Vagina (tissue), 2 donors: ENCODE results near the gene RASGRP2. TPM values are rescaled to one million over a fixed set of nuclear protein-coding genes. Genes with fewer than 3 reads are reported as not detected.

Experiments used
- DNase-seq, 2 donors: peaks; one replicate each; pipeline ENCODE4 v3.0.0-alpha.2; 2017; ENCODE audit errors: extremely low spot score in 2 of 2
- H3K27ac ChIP-seq: fragments of 200-600 bp; sonication (generic); one replicate; pipeline ENCODE4 v1.5.1; 2019
- H3K27me3 ChIP-seq: fragments of 200-600 bp; sonication (generic); one replicate; pipeline ENCODE4 v1.5.1; 2019
- H3K36me3 ChIP-seq, 2 donors: fragments of 200-600 bp; sonication (generic); one replicate each; pipeline ENCODE4 v1.5.1; 2017 to 2019
- H3K4me1 ChIP-seq: fragments of 200-600 bp; sonication (generic); one replicate; pipeline ENCODE4 v1.5.1; 2019
- H3K4me3 ChIP-seq, 2 donors: fragments of 200-600 bp; sonication (generic); 1 replicate in 1 of 2; 2 replicates in 1 of 2; pipeline ENCODE4 v1.5.1; 2016 to 2019
- H3K9me3 ChIP-seq: fragments of 200-600 bp; sonication (generic); one replicate; pipeline ENCODE4 v1.5.1; 2019
- CTCF ChIP-seq, 3 experiments: fragments of 450-650 bp in 2 of 3; fragments of 200-600 bp in 1 of 3; sonication (generic) in 1 of 3; IDR thresholded peaks; one replicate each; pipeline ENCODE4 v1.5.1; 2017 to 2019; ENCODE audit warnings: antibody characterized with exemption in 3 of 3, mild to moderate bottlenecking in 2 of 3, moderate library complexity in 2 of 3
- POLR2A ChIP-seq, 2 donors: fragments of 450-650 bp; IDR thresholded peaks; one replicate each; pipeline ENCODE4 v1.6.1; 2017; ENCODE audit warnings: antibody characterized with exemption in 2 of 2, mild to moderate bottlenecking in 2 of 2, moderate library complexity in 2 of 2
- POLR2AphosphoS5 ChIP-seq, 2 donors: sonication (generic); formaldehyde crosslinking; IDR thresholded peaks; one replicate each; pipeline ENCODE4 v1.9.0; 2017; ENCODE audit warnings: antibody characterized with exemption in 2 of 2, mild to moderate bottlenecking in 2 of 2, low read depth in 1 of 2; ENCODE audit not compliant: insufficient read depth in 1 of 2
- intact Hi-C: fragments of 100-400 bp; cut with DNase I; formaldehyde crosslinking; loops from one replicate; pipeline ENCODE4 v1.15.1; 2023
- total RNA-seq: library from RNA; depleted of rRNA; stranded (reverse); fragments of >200 nt; gene quantifications from one replicate; pipeline ENCODE4 v1.2.3, GENCODE V29; 2016

Gene RASGRP2
- total RNA-seq, 1 donor from 2014 or later = 27.5 TPM

GRCh38 chr11:64718084-64718779, 25.7 kb downstream of the RASGRP2 start:
- Histone ChIP-seq H3K27me3 (peaks cover 4% of the 10 kb centered on the region), H3K4me1 (peaks cover 5% of the 10 kb centered on the region), H3K9me3 (no peaks in the 10 kb centered on the region), H3K4me3 (no peak overlapping the region), H3K27ac (no peak overlapping the region), H3K36me3 (no peaks in the 10 kb centered on the region)
- DNase-seq = no peak
- TF ChIP-seq POLR2AphosphoS5 (IDR thresholded peaks at IDR 0.05; ENCODE audit: insufficient read depth in 1 of 2, low read depth in 1 of 2) (no peak), CTCF (IDR thresholded peaks at IDR 0.05) (no peak), POLR2A (IDR thresholded peaks at IDR 0.05) (no peak)
- intact Hi-C loops = no loop called here

DNA sequence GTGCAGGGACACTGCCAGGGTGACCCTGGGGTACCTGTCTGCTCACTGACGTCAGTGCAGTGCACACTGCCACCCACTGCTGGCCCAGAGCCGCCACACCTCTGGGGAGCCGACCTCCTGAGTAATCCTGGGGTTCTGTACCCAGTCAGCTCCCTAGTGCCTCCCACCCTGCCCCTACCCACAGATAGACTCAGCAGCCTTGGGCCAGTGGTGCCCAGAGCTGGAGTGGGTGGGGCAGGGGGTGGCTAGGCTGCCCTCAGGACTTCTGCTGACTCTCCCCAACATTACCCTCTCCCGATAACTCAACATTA, 26.7 kb downstream of the RASGRP2 start:
- Histone ChIP-seq H3K27me3 (peaks cover 11% of the 10 kb centered on the region), H3K4me3 (no peak overlapping the region), H3K36me3 (no peaks in the 10 kb centered on the region), H3K27ac (no peak overlapping the region), H3K9me3 (no peaks in the 10 kb centered on the region), H3K4me1 (peaks cover 9% of the 10 kb centered on the region)
- intact Hi-C loops = no loop called here
- DNase-seq = no peak
- TF ChIP-seq CTCF (IDR thresholded peaks at IDR 0.05) (no peak), POLR2AphosphoS5 (IDR thresholded peaks at IDR 0.05; ENCODE audit: insufficient read depth in 1 of 2, low read depth in 1 of 2) (no peak), POLR2A (IDR thresholded peaks at IDR 0.05) (no peak)

- no peak overlapping the region for H3K27ac ChIP-seq
- DNase-seq = no peak
- peaks cover 9% of the 10 kb centered on the region for H3K4me1 ChIP-seq
- H3K36me3 ChIP-seq = no peaks in the 10 kb centered on the region
- no peak overlapping the region for H3K4me3 ChIP-seq
- TF ChIP-seq POLR2A (IDR thresholded peaks at IDR 0.05) (no peak), POLR2AphosphoS5 (IDR thresholded peaks at IDR 0.05; ENCODE audit: insufficient read depth in 1 of 2, low read depth in 1 of 2) (no peak), CTCF (IDR thresholded peaks at IDR 0.05) (no peak)
- H3K9me3 ChIP-seq = no peaks in the 10 kb centered on the region
- intact Hi-C loops = no loop called here
- H3K27me3 ChIP-seq = peaks cover 15% of the 10 kb centered on the region
Measured at GRCh38 chr11:64716473-64717267, 27.3 kb downstream of the RASGRP2 start.

DNA sequence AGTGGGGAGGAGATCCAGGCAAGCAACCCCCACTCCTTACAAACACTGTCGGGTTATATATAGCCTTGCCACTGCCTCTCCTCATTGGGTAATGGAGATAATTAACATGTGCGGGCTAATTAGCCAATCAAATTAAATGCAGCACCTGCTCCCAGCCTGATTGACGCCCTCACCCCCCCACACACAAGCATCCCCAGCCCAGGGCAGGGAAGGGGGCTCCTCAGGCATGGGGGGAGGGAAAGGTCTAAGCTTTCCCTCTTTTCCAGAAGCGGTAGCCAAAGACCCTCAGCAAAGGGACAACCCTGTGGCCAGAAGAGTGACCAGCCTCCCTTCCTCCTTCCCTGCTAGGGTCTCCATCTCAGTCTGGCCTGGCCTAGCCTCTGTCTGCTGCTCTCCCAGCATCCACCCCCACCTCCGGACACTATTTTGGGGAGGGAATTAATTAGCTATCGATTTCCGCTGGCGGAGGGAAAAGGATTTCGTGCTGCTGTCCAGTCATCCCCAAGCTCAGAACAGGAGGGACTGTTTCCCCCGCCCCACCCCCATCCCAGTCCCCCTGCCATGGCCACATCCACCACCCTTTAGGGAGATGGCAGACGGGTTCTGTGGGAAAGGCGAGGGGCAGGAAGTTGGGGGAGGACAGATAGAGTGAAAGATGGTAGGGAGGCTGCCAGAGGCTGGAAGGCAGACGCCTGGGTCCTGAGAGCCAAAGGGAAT, 28.0 kb downstream of the RASGRP2 start:
- Histone ChIP-seq H3K4me1 (peaks cover 9% of the 10 kb centered on the region), H3K36me3 (no peaks in the 10 kb centered on the region), H3K27ac (no peak overlapping the region), H3K4me3 (no peak overlapping the region), H3K27me3 (peaks cover 15% of the 10 kb centered on the region), H3K9me3 (no peaks in the 10 kb centered on the region)
- DNase-seq = no peak
- TF ChIP-seq CTCF (IDR thresholded peaks at IDR 0.05) (no peak), POLR2AphosphoS5 (IDR thresholded peaks at IDR 0.05; ENCODE audit: insufficient read depth in 1 of 2, low read depth in 1 of 2) (no peak), POLR2A (IDR thresholded peaks at IDR 0.05) (no peak)
- intact Hi-C loops = no loop called here
